Adrenal gland (tissue), 12 donors: ENCODE results near the gene SMR3B. TPM values are rescaled to one million over a fixed set of nuclear protein-coding genes. Genes with fewer than 3 reads are reported as not detected.

Experiments
- DNase-seq, 7 donors: peaks; one replicate each; pipeline ENCODE4 v3.0.0-alpha.2; 2019 to 2020
- H3K27ac ChIP-seq, 5 donors: fragments of 200-600 bp; sonication (generic) in 4 of 5; 1 replicate in 3 of 5; 2 replicates in 2 of 5; pipeline versions ENCODE4 v1.5.1 to v1.8.0; 2016 to 2020; ENCODE audit warnings: mild to moderate bottlenecking in 1 of 5
- H3K27me3 ChIP-seq: fragments of 200-600 bp; 2 replicates; pipeline ENCODE4 v1.8.0; 2021
- H3K36me3 ChIP-seq, 2 donors: fragments of 200-600 bp; replicated peaks in 1 of 2; 1 replicate in 1 of 2; 2 replicates in 1 of 2; pipeline versions ENCODE4 v1.5.1 to v1.8.0; 2018 to 2022
- H3K4me1 ChIP-seq, 2 donors: fragments of 200-600 bp; replicated peaks in 1 of 2; 1 replicate in 1 of 2; 2 replicates in 1 of 2; pipeline versions ENCODE4 v1.5.1 to v1.8.0; 2018 to 2021
- H3K4me3 ChIP-seq, 4 donors: fragments of 200-600 bp; sonication (generic) in 3 of 4; one replicate each; pipeline ENCODE4 v1.5.1; 2016 to 2018
- H3K9me3 ChIP-seq, 3 donors: fragments of 200-600 bp; sonication (generic) in 1 of 3; replicated peaks in 1 of 3; 1 replicate in 2 of 3; 2 replicates in 1 of 3; pipeline versions ENCODE4 v1.5.1 to v1.8.0; 2016 to 2021
- CTCF ChIP-seq, 6 experiments: fragments of 450-650 bp in 4 of 6; fragments of 200-600 bp in 2 of 6; sonication (generic) in 1 of 6; IDR thresholded peaks; 1 replicate in 5 of 6; 2 replicates in 1 of 6; pipeline versions ENCODE4 v1.5.1 to v1.8.0; 2016 to 2021; ENCODE audit warnings: antibody characterized with exemption in 6 of 6, mild to moderate bottlenecking in 2 of 6, moderate library complexity in 1 of 6
- POLR2A ChIP-seq, 2 donors: fragments of 450-650 bp; IDR thresholded peaks; one replicate each; pipeline ENCODE4 v1.6.1; 2017; ENCODE audit warnings: antibody characterized with exemption in 2 of 2, mild to moderate bottlenecking in 2 of 2, moderate library complexity in 1 of 2
- WGBS, 4 donors: extraction: QIAGEN DNeasy Blood & Tissue Kit in 2 of 4; methylation state at CpG; one replicate each; pipeline versions ENCODE4 v1.1.5 to v1.1.7; 2013 to 2017; 5-methylcytosine and 5-hydroxymethylcytosine counted together
- intact Hi-C, 2 donors: fragments of 100-400 bp; cut with DNase I; formaldehyde crosslinking; loops; one replicate each; pipeline versions ENCODE4 v1.14.1 to v1.15.0; 2022 to 2023
- polyA plus RNA-seq, 3 donors: library from polyadenylated mRNA; stranded (reverse); fragments of 200-250 nt in 2 of 3; fragments of 350-450 nt in 1 of 3; fragmentation: Illumina TruSeq in 1 of 3; extraction: RNeasy Lipid Tissue Mini Kit (QIAGEN cat#74804) in 1 of 3; gene quantifications; one replicate each; pipeline ENCODE4 v1.2.3, GENCODE V29; 2013 to 2014
- total RNA-seq, 9 donors: library from RNA; depleted of rRNA in 4 of 9; stranded (reverse); fragments of >200 nt in 4 of 9; fragments of 120-200 nt in 1 of 9; fragmentation: NEBNext Ultra II Directional in 1 of 9; extraction: Animal tissue kit (Norgen Biotek cat#: 25700) in 1 of 9; gene quantifications; one replicate each; pipeline versions ENCODE4 v1.1.0 to v1.2.4, GENCODE V29; 2013 to 2023
- donor health status: healthy with polysubstance abuse.
- donor health status: Bipolar disorder and iron deficiency.
- donor health status: DM: yes; HTN: yes; CAD: no.
- donor health status: DM: no; HTN: no; CAD: no.
- donor health status: DM: no; HTN: no; CAD: no.
- donor health status: DM: yes; HTN: yes; CAD: no.

The SMR3B gene
- total and polyA plus RNA-seq, 12 donors, result 0.47 to 8.9 (median 1.5) TPM; not detected in 9

DNA sequence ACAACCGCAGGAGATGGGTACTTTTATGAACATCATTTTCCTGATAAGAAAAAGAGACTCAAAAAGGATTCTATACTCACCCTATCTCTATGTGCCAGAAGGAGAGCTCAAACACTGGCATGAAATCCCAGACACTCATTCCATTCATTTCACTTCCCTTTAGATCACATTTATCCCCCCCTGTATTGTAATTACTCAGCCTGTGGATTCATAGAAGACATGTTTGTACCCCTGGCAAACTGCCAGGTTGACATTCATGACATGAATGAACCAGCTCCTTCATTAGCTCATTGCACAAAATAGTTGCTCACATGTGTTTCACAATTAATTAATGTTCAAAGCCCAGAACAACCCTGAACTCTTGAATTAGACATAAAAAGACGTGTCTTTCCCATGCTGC lies 17.5 kb upstream of the SMR3B start:
- Histone ChIP-seq H3K4me1 (no peaks in the 10 kb centered on the region), H3K36me3 (no peaks in the 10 kb centered on the region), H3K9me3 (peaks cover 0 to 10% (median 0%) of the 10 kb centered on the region in 3 donors), H3K27me3 (no peaks in the 10 kb centered on the region), H3K27ac (no peak overlapping the region), H3K4me3 (no peak overlapping the region)
- intact Hi-C loops, result no loop called here
- DNase-seq, result no peak
- WGBS, 4 donors, result 31 to 49% (median 35%) methylated on average over 2 of the region's 2 CpGs
- TF ChIP-seq CTCF (IDR thresholded peaks at IDR 0.05), result no peak

- 78 to 96% (median 92%) methylated on average over 1 of the region's 1 CpG for WGBS, 4 donors
- DNase-seq, result no peak
- intact Hi-C loops, result no loop called here
- Histone ChIP-seq H3K27me3 (no peaks in the 10 kb centered on the region), H3K36me3 (no peaks in the 10 kb centered on the region), H3K9me3 (peaks cover 0 to 9% (median 0%) of the 10 kb centered on the region in 3 donors), H3K27ac (no peak overlapping the region), H3K4me3 (no peak overlapping the region), H3K4me1 (no peaks in the 10 kb centered on the region)
- TF ChIP-seq POLR2A (IDR thresholded peaks at IDR 0.05), result no peak
- TF ChIP-seq CTCF (IDR thresholded peaks at IDR 0.05), result no peak
Measured at GRCh38 chr4:70367813-70368212, 15.1 kb upstream of the SMR3B start.

GRCh38 chr4:70371987-70372386 lies 10.9 kb upstream of the SMR3B start:
- no peak for DNase-seq
- H3K36me3 ChIP-seq, result no peaks in the 10 kb centered on the region
- H3K27me3 ChIP-seq, result no peaks in the 10 kb centered on the region
- no peaks in the 10 kb centered on the region for H3K4me1 ChIP-seq
- no peak overlapping the region for H3K4me3 ChIP-seq
- TF ChIP-seq CTCF (IDR thresholded peaks at IDR 0.05) (no peak), POLR2A (IDR thresholded peaks at IDR 0.05) (no peak)
- no peak overlapping the region for H3K27ac ChIP-seq
- WGBS, 4 donors, result 75 to 84% (median 83%) methylated on average over 4 of the region's 4 CpGs
- intact Hi-C loops, result no loop called here
- H3K9me3 ChIP-seq, result no peaks in the 10 kb centered on the region

- Histone ChIP-seq H3K9me3 (no peaks in the 10 kb centered on the region), H3K4me3 (no peak overlapping the region), H3K36me3 (no peaks in the 10 kb centered on the region), H3K4me1 (no peaks in the 10 kb centered on the region), H3K27me3 (no peaks in the 10 kb centered on the region), H3K27ac (no peak overlapping the region)
- intact Hi-C loops, result no loop called here
- 70 to 81% (median 73%) methylated on average over 3 of the region's 3 CpGs for WGBS, 4 donors
- no peak for TF ChIP-seq CTCF (IDR thresholded peaks at IDR 0.05)
- TF ChIP-seq POLR2A (IDR thresholded peaks at IDR 0.05), result no peak
- no peak for DNase-seq
Measured at GRCh38 chr4:70372760-70373159, 10.2 kb upstream of the SMR3B start.
